ENCODE measurements around the gene HCN1. TPM values are rescaled to one million over a fixed set of nuclear protein-coding genes. Genes with fewer than 3 reads are reported as not detected.

Gene HCN1
- total and polyA plus RNA-seq, 2 of the 8 experiments (the other 6 are each of a cell fraction or from before 2014, with no cell fraction given), result 1.1 to 6.7 TPM

GRCh38 chr5:45532826-45533624 is 163.2 kb downstream of the HCN1 start:
- CTCF ChIA-PET (ENCODE audit: partially characterized antibody), result interaction anchor here (0.6 to 1.5 kb wide), 6 partner anchors 11 to 598 kb away, joined by 3 to 7 read pairs (median 3); no protein-coding TSS in a partner anchor
- no peaks in the 10 kb centered on the region for H3K79me2 ChIP-seq (ENCODE audit: control insufficient read depth in 1 of 2, insufficient read depth in 2 of 2, low read length in 2 of 2)
- H3K23me2 ChIP-seq (ENCODE audit: low read depth, low read length), result no peaks in the 10 kb centered on the region
- no peak overlapping the region for H3K56ac ChIP-seq (replicated peaks; ENCODE audit: insufficient read length, low read depth, low read length)
- H3K4ac ChIP-seq (replicated peaks; ENCODE audit: insufficient read length, low read depth, low read length), result no peak overlapping the region
- POLR2A ChIA-PET (ENCODE audit: partially characterized antibody), result no interaction called here
- no peak overlapping the region for H3K23ac ChIP-seq (ENCODE audit: insufficient read length)
- H3K4me3 ChIP-seq (ENCODE audit: extremely low read depth in 1 of 4, insufficient read depth in 2 of 4, low read depth in 3 of 4, low read length in 4 of 4), result no peak overlapping the region
- no peak overlapping the region for H2BK120ac ChIP-seq (replicated peaks; ENCODE audit: low read depth, low read length)
- no peak overlapping the region for H4K8ac ChIP-seq (ENCODE audit: extremely low read depth, insufficient read depth, low read length)
- H3K36me3 ChIP-seq (ENCODE audit: control insufficient read depth in 2 of 4, insufficient read depth in 4 of 4, low read length in 3 of 4), result no peaks in the 10 kb centered on the region
- no peak overlapping the region for H4K5ac ChIP-seq (ENCODE audit: insufficient read length, low read depth, low read length)
- H3K27me3 ChIP-seq (replicated peaks in 1 of 4; ENCODE audit: control insufficient read depth in 3 of 4, extremely low read depth in 1 of 4, insufficient read depth in 3 of 4, low read length in 3 of 4), result no peaks in the 10 kb centered on the region
- 65% methylated on average over 4 of the region's 4 CpGs; no CpG with 5 or more reads in 1 of the 2 experiments for WGBS, 2 experiments (ENCODE audit: extremely low coverage in 1 of 2, insufficient coverage in 1 of 2, insufficient read length in 1 of 2, insufficient replicate concordance in 2 of 2, low coverage in 1 of 2, low lambda C conversion rate in 2 of 2, missing lambda C conversion rate in 1 of 2)
- H3K18ac ChIP-seq (ENCODE audit: extremely low read depth, low read length), result no peak overlapping the region
- no peak overlapping the region for H2BK12ac ChIP-seq (ENCODE audit: low read depth, low read length)
- H3K27ac ChIP-seq (ENCODE audit: low read depth, low read length), result no peak overlapping the region
- no peaks in the 10 kb centered on the region for H3K79me1 ChIP-seq (ENCODE audit: low read depth, low read length)
- no peak overlapping the region for H2BK5ac ChIP-seq (ENCODE audit: low read depth, low read length)
- no peaks in the 10 kb centered on the region for H4K20me1 ChIP-seq (replicated peaks in 1 of 2; ENCODE audit: control insufficient read depth in 1 of 2, insufficient read depth in 2 of 2, low read length in 2 of 2)
- H2BK15ac ChIP-seq (ENCODE audit: low read length), result no peak overlapping the region
- H3K4me1 ChIP-seq (replicated peaks in 1 of 4; ENCODE audit: control insufficient read depth in 3 of 4, insufficient read depth in 4 of 4, low read length in 3 of 4), result peaks cover 0 to 10% (median 0%) of the 10 kb centered on the region in 4 experiments; a peak in 2 of 7 replicates
- H2AFZ ChIP-seq (ENCODE audit: low read length), result no peak overlapping the region
- no peak overlapping the region; a peak in 1 of 4 replicates for H3K4me2 ChIP-seq (ENCODE audit: insufficient read depth in 1 of 2, low read depth in 2 of 2, low read length in 2 of 2)
- no peak overlapping the region for H3K14ac ChIP-seq (ENCODE audit: insufficient read length)
- no peak overlapping the region for H3K9ac ChIP-seq (replicated peaks in 1 of 4; ENCODE audit: extremely low read depth in 1 of 4, low read depth in 3 of 4, low read length in 3 of 4)
- H4K91ac ChIP-seq (replicated peaks; ENCODE audit: insufficient read length, low read length), result no peak overlapping the region
- H2BK20ac ChIP-seq (ENCODE audit: low read length), result no peak overlapping the region
- no peak overlapping the region for H2AK5ac ChIP-seq (ENCODE audit: low read depth, low read length)
- FAIRE-seq (no peak), DNase-seq (ENCODE audit: low read depth in 1 of 2, low spot score in 2 of 2) (no peak)
- H3K9me3 ChIP-seq (ENCODE audit: insufficient read depth in 2 of 2, low read depth in 1 of 2, low read length in 1 of 2), result no peaks in the 10 kb centered on the region
- no peak for TF ChIP-seq PHF8 (conservative IDR thresholded peaks at IDR 0.05; ENCODE audit: low read depth, low read length)
- TF ChIP-seq ATF3 (IDR thresholded peaks at IDR 0.05; ENCODE audit: insufficient read depth, low read depth, low read length), result no peak
- TF ChIP-seq KDM4A (IDR thresholded peaks at IDR 0.05; ENCODE audit: low read depth, low read length, severe bottlenecking), result no peak
- TF ChIP-seq BRCA1 (IDR thresholded peaks at IDR 0.05; ENCODE audit: low read depth, low read length), result no peak
- TF ChIP-seq RBBP5 (IDR thresholded peaks at IDR 0.05; ENCODE audit: borderline replicate concordance, low read depth, low read length), result no peak
- TF ChIP-seq JUN (IDR thresholded peaks at IDR 0.05; ENCODE audit: low read depth, low read length), result no peak
- TF ChIP-seq JUND (IDR thresholded peaks at IDR 0.05; ENCODE audit: low read length), result no peak
- no peak for TF ChIP-seq KDM1A (IDR thresholded peaks at IDR 0.05; ENCODE audit: borderline replicate concordance, low read length)
- TF ChIP-seq CBX8 (IDR thresholded peaks at IDR 0.05; ENCODE audit: borderline replicate concordance, low read depth, low read length), result no peak
- TF ChIP-seq CBX5 (IDR thresholded peaks at IDR 0.05; ENCODE audit: low read depth, low read length), result no peak
- TF ChIP-seq SP2 (IDR thresholded peaks at IDR 0.05; ENCODE audit: low read length), result no peak
- no peak for TF ChIP-seq SRF (IDR thresholded peaks at IDR 0.05; ENCODE audit: low read depth, low read length)

All from H1 (cell line).